Small intestine (tissue), 7 donors: ENCODE measurements around the gene FEZF1. TPM values are rescaled to one million over a fixed set of nuclear protein-coding genes. Genes with fewer than 3 reads are reported as not detected.

Experiments
- DNase-seq, 2 donors: peaks; one replicate each; pipeline versions ENCODE4 v3.0.0 to v3.0.0-alpha.2; 2013
- FAIRE-seq: peaks from 2 replicates; lab custom pipeline; 2012; peaks lifted over from hg19 to GRCh38; lab: Jason Lieb, UNC
- H3K27ac ChIP-seq, 3 donors: one replicate each; pipeline ENCODE4 v1.5.1; 2013; ENCODE audit warnings: low read length in 2 of 3, mild to moderate bottlenecking in 2 of 3, control low read depth in 1 of 3, inconsistent platforms in 1 of 3, low read depth in 1 of 3, moderate library complexity in 1 of 3
- H3K27me3 ChIP-seq, 3 donors: one replicate each; pipeline ENCODE4 v1.6.1; 2013; ENCODE audit warnings: low read length in 3 of 3, inconsistent platforms in 1 of 3; ENCODE audit not compliant: control insufficient read depth in 3 of 3, insufficient read depth in 3 of 3
- H3K36me3 ChIP-seq, 3 donors: one replicate each; pipeline ENCODE4 v1.6.1; 2013; ENCODE audit warnings: low read length in 3 of 3, inconsistent platforms in 1 of 3, low read depth in 1 of 3, mild to moderate bottlenecking in 1 of 3, moderate library complexity in 1 of 3; ENCODE audit not compliant: control insufficient read depth in 3 of 3, insufficient read depth in 2 of 3
- H3K4me1 ChIP-seq, 3 donors: one replicate each; pipeline ENCODE4 v1.6.1; 2013; ENCODE audit warnings: low read length in 2 of 3, inconsistent platforms in 1 of 3, low read depth in 1 of 3, mild to moderate bottlenecking in 1 of 3, moderate library complexity in 1 of 3; ENCODE audit not compliant: control insufficient read depth in 3 of 3, insufficient read depth in 2 of 3
- H3K4me3 ChIP-seq, 3 donors: one replicate each; pipeline ENCODE4 v1.5.1; 2013; ENCODE audit warnings: low read length in 3 of 3, control low read depth in 1 of 3, inconsistent platforms in 1 of 3, low read depth in 1 of 3, mild to moderate bottlenecking in 1 of 3, moderate library complexity in 1 of 3
- H3K9me3 ChIP-seq, 2 donors: one replicate each; pipeline ENCODE4 v1.6.1; 2013; ENCODE audit warnings: low read depth in 1 of 2, low read length in 1 of 2; ENCODE audit not compliant: control insufficient read depth in 2 of 2, insufficient read depth in 1 of 2
- WGBS, 3 donors: extraction: QIAGEN DNeasy Blood & Tissue Kit; methylation state at CpG; one replicate each; pipeline ENCODE4 v1.1.7; 2013; 5-methylcytosine and 5-hydroxymethylcytosine counted together
- polyA plus RNA-seq, 4 donors: library from polyadenylated mRNA; stranded (reverse) in 3 of 4; unstranded in 1 of 4; fragments of 200-250 nt in 3 of 4; fragments of 120-200 nt in 1 of 4; gene quantifications; one replicate each; pipeline versions ENCODE4 v1.2.1 to v1.2.3, GENCODE V29; 2013
- donor health status: healthy with polysubstance abuse.
- donor health status: control.
- donor health status: control.
- donor health status: Bipolar disorder and iron deficiency.
- donor health status: healthy.

Gene FEZF1
- polyA plus RNA-seq, 4 donors = not detected

GRCh38 chr7:122311050-122311700 lies 6.6 kb upstream of the FEZF1 start:
- no peak for DNase-seq
- Histone ChIP-seq H3K27ac (no peak overlapping the region), H3K4me3 (no peak overlapping the region), H3K36me3 (no peaks in the 10 kb centered on the region), H3K9me3 (no peaks in the 10 kb centered on the region), H3K27me3 (peaks cover 12 to 91% (median 57%) of the 10 kb centered on the region in 3 donors), H3K4me1 (peaks cover 0 to 8% (median 0%) of the 10 kb centered on the region in 3 donors)
- FAIRE-seq = no peak
- 12 to 23% (median 16%) methylated on average over 12 of the region's 12 CpGs for WGBS, 3 donors

DNA sequence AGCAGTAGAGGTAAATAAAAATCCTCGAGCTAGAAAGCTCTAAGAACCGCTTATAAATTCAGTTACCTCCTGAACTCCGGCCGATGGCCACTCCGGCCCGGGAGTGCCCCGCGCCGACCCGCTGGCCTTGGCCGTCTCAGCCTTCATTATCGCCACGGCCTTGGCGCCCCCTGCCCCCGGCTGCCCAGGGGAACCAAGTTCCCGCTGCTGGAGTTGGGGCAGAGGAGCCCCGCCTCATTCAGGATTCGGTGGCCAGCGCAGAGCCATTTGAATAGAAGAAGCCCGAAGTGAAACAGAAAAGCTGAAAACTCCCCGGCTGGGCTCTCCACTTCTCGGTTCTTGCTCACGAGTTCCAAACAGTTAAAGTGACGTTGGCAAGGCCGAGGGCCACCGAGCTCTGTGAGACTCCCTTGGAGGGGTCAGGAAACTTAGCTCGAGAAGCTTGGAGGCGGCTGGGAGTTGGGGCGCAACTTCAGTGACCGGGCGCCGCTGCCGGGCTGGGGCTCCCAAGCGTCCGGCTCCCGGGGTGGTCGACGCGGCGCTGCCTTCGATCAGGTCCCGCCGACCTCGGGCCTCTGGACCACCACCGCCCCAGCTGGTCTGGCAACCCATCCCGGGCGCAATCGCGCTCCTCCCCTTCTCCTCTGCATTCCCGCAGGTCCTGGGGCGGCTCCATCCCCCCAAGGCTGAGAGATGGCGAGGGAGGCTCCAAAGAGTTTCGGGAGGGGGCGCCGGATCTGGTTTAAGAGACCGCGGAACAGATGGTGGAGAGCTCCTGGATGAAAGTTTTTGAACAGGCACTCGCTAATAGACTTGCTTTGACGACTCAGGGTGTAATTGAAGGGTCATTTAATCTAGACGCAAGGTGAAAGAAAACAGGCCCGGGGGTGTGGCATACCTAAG lies 5.8 kb upstream of the FEZF1 start:
- peaks cover 18 to 91% (median 57%) of the 10 kb centered on the region in 3 donors for H3K27me3 ChIP-seq
- no peak overlapping the region for H3K27ac ChIP-seq
- DNase-seq = peak in 1 of 2 donors; percentile 42
- H3K4me1 ChIP-seq = peaks cover 0 to 16% (median 0%) of the 10 kb centered on the region in 3 donors
- no peaks in the 10 kb centered on the region for H3K36me3 ChIP-seq
- no peak for FAIRE-seq
- no peaks in the 10 kb centered on the region for H3K9me3 ChIP-seq
- 1 to 8% (median 3%) methylated on average over 49 to 61 of the region's 61 CpGs for WGBS, 3 donors
- H3K4me3 ChIP-seq = peak overlapping the region in 2 of 3 donors; percentile 14 to 45

- 21 to 27% (median 22%) methylated on average over 3 of the region's 3 CpGs for WGBS, 3 donors
- Histone ChIP-seq H3K36me3 (no peaks in the 10 kb centered on the region), H3K9me3 (no peaks in the 10 kb centered on the region), H3K4me1 (peaks cover 0 to 20% (median 5%) of the 10 kb centered on the region in 3 donors), H3K27me3 (peaks cover 12 to 91% (median 56%) of the 10 kb centered on the region in 3 donors), H3K4me3 (no peak overlapping the region), H3K27ac (no peak overlapping the region)
- FAIRE-seq (no peak), DNase-seq (no peak)
Measured at GRCh38 chr7:122309421-122309820, 4.9 kb upstream of the FEZF1 start.

GRCh38 chr7:122307228-122307621 lies 2.7 kb upstream of the FEZF1 start:
- H3K36me3 ChIP-seq = no peaks in the 10 kb centered on the region
- H3K27ac ChIP-seq = no peak overlapping the region
- FAIRE-seq (no peak), DNase-seq (no peak)
- H3K4me1 ChIP-seq = peaks cover 0 to 20% (median 5%) of the 10 kb centered on the region in 3 donors
- no peaks in the 10 kb centered on the region for H3K9me3 ChIP-seq
- no peak overlapping the region for H3K4me3 ChIP-seq
- 14 to 20% (median 14%) methylated on average over 12 to 13 of the region's 13 CpGs for WGBS, 3 donors
- H3K27me3 ChIP-seq = peaks cover 11 to 94% (median 68%) of the 10 kb centered on the region in 3 donors

- Histone ChIP-seq H3K9me3 (peaks cover 0 to 2% of the 10 kb centered on the region in 2 donors), H3K36me3 (no peaks in the 10 kb centered on the region), H3K4me1 (peaks cover 0 to 23% (median 5%) of the 10 kb centered on the region in 3 donors), H3K27me3 (peaks cover 15 to 94% (median 69%) of the 10 kb centered on the region in 3 donors), H3K27ac (no peak overlapping the region), H3K4me3 (no peak overlapping the region)
- 9 to 12% (median 11%) methylated on average over 33 to 37 of the region's 37 CpGs for whole genome bisulfite sequencing, 3 donors
- DNase-seq = peak in 1 of 2 donors; percentile 10
- FAIRE-seq = no peak
Measured at GRCh38 chr7:122306320-122307227, 2.0 kb upstream of the FEZF1 start.

DNA sequence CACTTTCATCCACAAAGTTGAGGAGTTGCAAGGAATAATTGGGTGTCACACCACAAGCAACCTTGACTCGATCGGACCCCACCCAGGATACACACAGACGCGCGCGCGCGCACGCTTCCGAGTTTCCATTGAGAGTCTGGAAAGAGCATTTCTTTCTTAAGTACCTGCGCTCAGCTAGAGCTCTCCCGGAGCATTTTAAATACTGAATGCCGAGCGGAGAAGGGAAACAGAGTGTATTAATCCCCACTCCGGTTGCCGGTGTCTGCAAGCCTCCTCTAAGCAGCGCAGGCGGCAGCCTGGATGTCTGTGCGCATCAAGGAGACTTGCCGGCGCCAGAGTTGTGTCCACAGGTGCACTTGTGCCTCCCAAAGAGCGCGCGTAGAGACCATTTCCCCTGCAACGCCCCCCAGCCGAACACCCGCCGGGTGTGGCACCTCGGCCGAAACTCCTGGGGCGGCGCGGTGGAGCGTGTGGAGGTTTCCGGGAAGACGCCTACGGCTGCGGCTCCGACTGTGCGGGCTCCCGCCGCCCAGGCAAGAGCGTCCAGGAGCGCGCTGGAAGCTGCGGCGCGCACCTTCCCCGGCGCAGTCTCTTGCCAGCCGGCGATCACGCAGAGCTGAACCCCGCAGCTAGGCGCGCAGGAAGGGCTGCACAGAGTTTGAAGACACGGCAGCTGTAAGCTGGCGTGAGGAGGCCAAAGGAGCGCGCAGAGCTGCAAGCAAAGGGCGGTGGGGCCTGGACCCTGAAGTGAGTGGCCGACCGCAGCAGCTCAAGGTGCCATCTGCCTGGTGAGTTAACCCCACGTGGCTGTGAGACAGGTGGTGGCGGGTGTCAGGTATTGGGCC lies 1.1 kb upstream of the FEZF1 start:
- Histone ChIP-seq H3K4me1 (peaks cover 0 to 23% (median 5%) of the 10 kb centered on the region in 3 donors), H3K27ac (no peak overlapping the region), H3K4me3 (peak overlapping the region in 2 of 3 donors; percentile 11 to 30), H3K27me3 (peaks cover 15 to 93% (median 62%) of the 10 kb centered on the region in 3 donors), H3K9me3 (peaks cover 0 to 2% of the 10 kb centered on the region in 2 donors), H3K36me3 (no peaks in the 10 kb centered on the region)
- WGBS, 3 donors = 2 to 4% (median 3%) methylated on average over 61 to 65 of the region's 65 CpGs
- DNase-seq = peak in 1 of 2 donors; percentile 52
- FAIRE-seq = no peak

- no peaks in the 10 kb centered on the region for H3K36me3 ChIP-seq
- peaks cover 0 to 20% (median 5%) of the 10 kb centered on the region in 3 donors for H3K4me1 ChIP-seq
- DNase-seq (peak in 1 of 2 donors; percentile 23), FAIRE-seq (no peak)
- 3% methylated on average over 24 of the region's 24 CpGs for WGBS, 3 donors
- peaks cover 15 to 93% (median 63%) of the 10 kb centered on the region in 3 donors for H3K27me3 ChIP-seq
- peak overlapping the region in 2 of 3 donors; percentile 11 to 17 for H3K4me3 ChIP-seq
- H3K9me3 ChIP-seq = peaks cover 0 to 2% of the 10 kb centered on the region in 2 donors
- no peak overlapping the region for H3K27ac ChIP-seq
Measured at GRCh38 chr7:122304996-122305421, 459 bp upstream of the FEZF1 start.
